HCT116 (cell line): ENCODE results near the gene RIMS4. TPM values are rescaled to one million over a fixed set of nuclear protein-coding genes. Genes with fewer than 3 reads are reported as not detected.

Experiments used
- ATAC-seq: fragments of 200-7000 bp; cut with Tn5 transposase; 2 replicates; pipeline ENCODE4 v1.9.1; 2020; ENCODE audit warnings: mild to moderate bottlenecking, moderate library complexity
- BruUV-seq: library from RNA; stranded (reverse); fragments of 400-500 nt; replicated peaks from 2 replicates; lab custom pipeline; 2021; lab: Mats Ljungman, UMichigan
- CTCF ChIA-PET: fragments of 300-600 bp; sonication (Branson Sonifier 250); formaldehyde crosslinking; loops from one replicate; lab custom pipeline; 2021; ENCODE audit warnings: antibody characterized with exemption; lab: Charles Lee
- POLR2A ChIA-PET: fragments of 300-600, 350-600 bp; sonication (Branson Sonifier 250); formaldehyde crosslinking; loops from one replicate; lab custom pipeline; 2021; ENCODE audit warnings: antibody characterized with exemption; lab: Charles Lee
- RAD21 ChIA-PET, 2 experiments: fragments of 300-600 bp; sonication (Branson Sonifier 250); formaldehyde crosslinking; loops; one replicate each; lab custom pipeline; 2023; ENCODE audit warnings: low total read pairs in 2 of 2; ENCODE audit not compliant: uncharacterized antibody in 2 of 2, unreplicated experiment in 2 of 2, low non-redundant PET in 1 of 2; lab: Charles Lee
- DNase-seq: peaks from one replicate; pipeline ENCODE4 v3.0.0-alpha.2; 2010; ENCODE audit warnings: low read depth, low spot score
- H2AFZ ChIP-seq: fragments of 200-600 bp; shearing (Covaris generic), sonication (generic); 2 replicates; pipeline ENCODE4 v1.6.1; 2017; ENCODE audit warnings: low read depth, mixed run types, mixed read lengths, antibody characterized with exemption, low read length; ENCODE audit not compliant: poor library complexity, severe bottlenecking
- H3K27ac ChIP-seq: 2 replicates; pipeline ENCODE4 v1.5.1; 2012; ENCODE audit warnings: low read depth, low read length
- H3K27me3 ChIP-seq: fragments of 200-600 bp; sonication (generic); 2 replicates; pipeline ENCODE4 v1.6.1; 2016; ENCODE audit warnings: mixed run types, low read length, mixed read lengths; ENCODE audit not compliant: insufficient read depth
- H3K36me3 ChIP-seq, 2 experiments: fragments of 200-500 bp in 1 of 2; fragments of 200-600 bp in 1 of 2; sonication (Bioruptor generic) in 1 of 2; sonication (generic) in 1 of 2; 2 replicates each; pipeline versions ENCODE4 v1.5.1 to v1.6.1; 2014 to 2016; ENCODE audit warnings: low read length in 2 of 2, inconsistent platforms in 1 of 2, mixed read lengths in 1 of 2, mixed run types in 1 of 2; ENCODE audit not compliant: insufficient read depth in 2 of 2, control insufficient read depth in 1 of 2
- H3K4me1 ChIP-seq, 2 experiments: fragments of 200-600 bp in 1 of 2; sonication (generic) in 1 of 2; 2 replicates each; pipeline versions ENCODE4 v1.5.1 to v1.6.1; 2012 to 2017; ENCODE audit warnings: low read length in 2 of 2, inconsistent platforms in 1 of 2, mild to moderate bottlenecking in 1 of 2, mixed read lengths in 1 of 2, mixed run types in 1 of 2, moderate library complexity in 1 of 2; ENCODE audit not compliant: insufficient read depth in 2 of 2, control insufficient read depth in 1 of 2
- H3K4me2 ChIP-seq: fragments of 200-600 bp; sonication (generic); 2 replicates; pipeline ENCODE4 v1.6.1; 2017; ENCODE audit warnings: mixed run types, low read length, mixed read lengths
- H3K4me3 ChIP-seq, 2 experiments: fragments of 200-600 bp in 1 of 2; sonication (generic) in 1 of 2; replicated peaks in 1 of 2; 2 replicates each; pipeline ENCODE4 v1.5.1; 2011 to 2016; ENCODE audit warnings: low read length in 2 of 2, control low read depth in 1 of 2, low read depth in 1 of 2, mild to moderate bottlenecking in 1 of 2, mixed read lengths in 1 of 2, mixed run types in 1 of 2
- H3K79me2 ChIP-seq: fragments of 200-600 bp; sonication (generic); 2 replicates; pipeline ENCODE4 v1.6.1; 2017; ENCODE audit warnings: mild to moderate bottlenecking, mixed run types, low read length, moderate library complexity, mixed read lengths; ENCODE audit not compliant: insufficient read depth
- H3K9ac ChIP-seq: fragments of 200-600 bp; sonication (generic); 2 replicates; pipeline ENCODE4 v1.6.1; 2016; ENCODE audit warnings: low read length, mixed read lengths
- H3K9me2 ChIP-seq: fragments of 200-600 bp; sonication (generic), shearing (Covaris generic); 2 replicates; pipeline ENCODE4 v1.6.1; 2017; ENCODE audit warnings: mixed run types, mild to moderate bottlenecking, moderate library complexity; ENCODE audit not compliant: insufficient read depth
- H3K9me3 ChIP-seq, 2 experiments: fragments of 200-500 bp in 1 of 2; fragments of 200-600 bp in 1 of 2; sonication (Bioruptor generic) in 1 of 2; sonication (generic) in 1 of 2; 2 replicates each; pipeline ENCODE4 v1.6.1; 2014 to 2017; ENCODE audit warnings: low read length in 2 of 2, mixed read lengths in 2 of 2, inconsistent platforms in 1 of 2, low read depth in 1 of 2, mild to moderate bottlenecking in 1 of 2, mixed run types in 1 of 2, moderate library complexity in 1 of 2; ENCODE audit not compliant: control insufficient read depth in 1 of 2, insufficient read depth in 1 of 2
- H4K20me1 ChIP-seq: fragments of 200-600 bp; sonication (generic), shearing (Covaris generic); 2 replicates; pipeline ENCODE4 v1.6.1; 2017; ENCODE audit warnings: mixed run types, mild to moderate bottlenecking, moderate library complexity; ENCODE audit not compliant: insufficient read depth
- EGR1 ChIP-seq: IDR thresholded peaks from 2 replicates; pipeline ENCODE4 v1.6.1; 2012; ENCODE audit warnings: low read depth
- FOSL1 ChIP-seq: IDR thresholded peaks from 2 replicates; pipeline ENCODE4 v1.6.1; 2012; ENCODE audit warnings: low read depth
- JUND ChIP-seq: IDR thresholded peaks from 2 replicates; pipeline ENCODE4 v1.6.1; 2012
- SIN3A ChIP-seq: IDR thresholded peaks from 2 replicates; pipeline ENCODE4 v1.6.1; 2012; ENCODE audit warnings: low read depth
- SP1 ChIP-seq: IDR thresholded peaks from 2 replicates; pipeline ENCODE4 v1.6.1; 2012; ENCODE audit warnings: low read depth
- TCF7L2 ChIP-seq: IDR thresholded peaks from 2 replicates; pipeline ENCODE4 v1.7.0; 2011; ENCODE audit warnings: borderline replicate concordance, inconsistent platforms; ENCODE audit not compliant: insufficient read depth, insufficient read length; ENCODE audit errors: extremely low read depth
- YY1 ChIP-seq: IDR thresholded peaks from 2 replicates; pipeline ENCODE4 v1.6.1; 2011; ENCODE audit warnings: low read length, low read depth, moderate library complexity, mild to moderate bottlenecking; ENCODE audit not compliant: insufficient replicate concordance; ENCODE audit errors: extremely low read depth
- ZFX ChIP-seq: fragments of 450-650 bp; IDR thresholded peaks from 2 replicates; pipeline ENCODE4 v1.6.1; 2017
- intact Hi-C: fragments of 100-400 bp; cut with micrococcal nuclease; formaldehyde crosslinking; loops from 2 replicates; pipeline ENCODE4 v1.10.0; 2022
- total RNA-seq: library from RNA; stranded (reverse); gene quantifications from one replicate; pipeline ENCODE4 v1.2.1, GENCODE V29; 2021; ENCODE audit not compliant: unreplicated experiment
- TF ChIP-seq, protein P1 (sequence below): IDR thresholded peaks from 2 replicates; pipeline ENCODE4 v1.6.1; 2011; ENCODE audit warnings: mild to moderate bottlenecking, low read length, moderate library complexity; ENCODE audit not compliant: insufficient replicate concordance; ENCODE audit errors: extremely low read depth
- TF ChIP-seq, protein P2 (sequence below): IDR thresholded peaks from 2 replicates; pipeline ENCODE4 v1.6.1; 2012
- TF ChIP-seq, protein P3 (sequence below): IDR thresholded peaks from 2 replicates; pipeline ENCODE4 v1.6.1; 2012; ENCODE audit warnings: low read depth

RIMS4 gene
- total RNA-seq, 1 experiment from 2014 or later = 0.05 TPM

DNA sequence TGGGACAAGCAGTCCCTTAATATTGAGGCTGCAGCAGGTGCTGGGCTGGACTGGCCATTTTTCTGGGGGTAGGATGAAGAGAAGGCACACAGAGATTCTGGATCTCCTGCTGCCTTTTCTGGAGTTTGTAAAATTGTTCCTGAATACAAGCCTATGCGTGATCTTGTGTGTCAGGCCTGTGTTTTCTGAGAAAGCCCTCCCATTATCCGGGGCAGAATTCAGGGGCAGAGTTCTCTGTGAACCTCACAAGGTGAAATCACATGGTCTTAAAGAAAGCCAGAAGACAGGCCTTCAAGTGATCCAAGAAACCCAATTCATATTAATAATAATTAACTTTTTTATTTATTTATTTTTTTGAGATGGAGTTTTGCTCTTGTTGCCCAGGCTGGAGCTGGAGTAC, 82.7 kb downstream of the RIMS4 start:
- CTCF ChIA-PET = no interaction called here
- H3K79me2 ChIP-seq = no peaks in the 10 kb centered on the region
- H3K4me1 ChIP-seq = peaks cover 32 to 37% of the 10 kb centered on the region in 2 experiments
- no peaks in the 10 kb centered on the region for H3K9me2 ChIP-seq
- no peak overlapping the region for H3K4me3 ChIP-seq
- no peak overlapping the region for H2AFZ ChIP-seq
- H3K4me2 ChIP-seq = no peak overlapping the region
- no peak overlapping the region for H3K27ac ChIP-seq
- DNase-seq (no peak), ATAC-seq (no peak)
- intact Hi-C loops = loop anchor here (5.0 kb wide), 1 partner anchor 515 kb away; the partner anchor contains the start of gene OSER1
- H3K9me3 ChIP-seq = no peaks in the 10 kb centered on the region
- H3K9ac ChIP-seq = no peak overlapping the region
- H3K27me3 ChIP-seq = no peaks in the 10 kb centered on the region
- H4K20me1 ChIP-seq = no peaks in the 10 kb centered on the region
- H3K36me3 ChIP-seq = no peaks in the 10 kb centered on the region
- RAD21 ChIA-PET = no interaction called here
- POLR2A ChIA-PET = no interaction called here
- BruUV-seq = no TSS peak
- TF ChIP-seq SP1 = no peak
- TF ChIP-seq YY1 = no peak
- TF ChIP-seq ZFX = no peak
- TF ChIP-seq EGR1 = no peak
- no peak for TF ChIP-seq JUND
- TF ChIP-seq, protein P1, sequence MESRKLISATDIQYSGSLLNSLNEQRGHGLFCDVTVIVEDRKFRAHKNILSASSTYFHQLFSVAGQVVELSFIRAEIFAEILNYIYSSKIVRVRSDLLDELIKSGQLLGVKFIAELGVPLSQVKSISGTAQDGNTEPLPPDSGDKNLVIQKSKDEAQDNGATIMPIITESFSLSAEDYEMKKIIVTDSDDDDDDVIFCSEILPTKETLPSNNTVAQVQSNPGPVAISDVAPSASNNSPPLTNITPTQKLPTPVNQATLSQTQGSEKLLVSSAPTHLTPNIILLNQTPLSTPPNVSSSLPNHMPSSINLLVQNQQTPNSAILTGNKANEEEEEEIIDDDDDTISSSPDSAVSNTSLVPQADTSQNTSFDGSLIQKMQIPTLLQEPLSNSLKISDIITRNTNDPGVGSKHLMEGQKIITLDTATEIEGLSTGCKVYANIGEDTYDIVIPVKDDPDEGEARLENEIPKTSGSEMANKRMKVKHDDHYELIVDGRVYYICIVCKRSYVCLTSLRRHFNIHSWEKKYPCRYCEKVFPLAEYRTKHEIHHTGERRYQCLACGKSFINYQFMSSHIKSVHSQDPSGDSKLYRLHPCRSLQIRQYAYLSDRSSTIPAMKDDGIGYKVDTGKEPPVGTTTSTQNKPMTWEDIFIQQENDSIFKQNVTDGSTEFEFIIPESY = no peak
- TF ChIP-seq FOSL1 = no peak
- TF ChIP-seq SIN3A = no peak
- TF ChIP-seq, protein P2, sequence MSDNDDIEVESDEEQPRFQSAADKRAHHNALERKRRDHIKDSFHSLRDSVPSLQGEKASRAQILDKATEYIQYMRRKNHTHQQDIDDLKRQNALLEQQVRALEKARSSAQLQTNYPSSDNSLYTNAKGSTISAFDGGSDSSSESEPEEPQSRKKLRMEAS = no peak
- TF ChIP-seq TCF7L2 = no peak
- TF ChIP-seq, protein P3, sequence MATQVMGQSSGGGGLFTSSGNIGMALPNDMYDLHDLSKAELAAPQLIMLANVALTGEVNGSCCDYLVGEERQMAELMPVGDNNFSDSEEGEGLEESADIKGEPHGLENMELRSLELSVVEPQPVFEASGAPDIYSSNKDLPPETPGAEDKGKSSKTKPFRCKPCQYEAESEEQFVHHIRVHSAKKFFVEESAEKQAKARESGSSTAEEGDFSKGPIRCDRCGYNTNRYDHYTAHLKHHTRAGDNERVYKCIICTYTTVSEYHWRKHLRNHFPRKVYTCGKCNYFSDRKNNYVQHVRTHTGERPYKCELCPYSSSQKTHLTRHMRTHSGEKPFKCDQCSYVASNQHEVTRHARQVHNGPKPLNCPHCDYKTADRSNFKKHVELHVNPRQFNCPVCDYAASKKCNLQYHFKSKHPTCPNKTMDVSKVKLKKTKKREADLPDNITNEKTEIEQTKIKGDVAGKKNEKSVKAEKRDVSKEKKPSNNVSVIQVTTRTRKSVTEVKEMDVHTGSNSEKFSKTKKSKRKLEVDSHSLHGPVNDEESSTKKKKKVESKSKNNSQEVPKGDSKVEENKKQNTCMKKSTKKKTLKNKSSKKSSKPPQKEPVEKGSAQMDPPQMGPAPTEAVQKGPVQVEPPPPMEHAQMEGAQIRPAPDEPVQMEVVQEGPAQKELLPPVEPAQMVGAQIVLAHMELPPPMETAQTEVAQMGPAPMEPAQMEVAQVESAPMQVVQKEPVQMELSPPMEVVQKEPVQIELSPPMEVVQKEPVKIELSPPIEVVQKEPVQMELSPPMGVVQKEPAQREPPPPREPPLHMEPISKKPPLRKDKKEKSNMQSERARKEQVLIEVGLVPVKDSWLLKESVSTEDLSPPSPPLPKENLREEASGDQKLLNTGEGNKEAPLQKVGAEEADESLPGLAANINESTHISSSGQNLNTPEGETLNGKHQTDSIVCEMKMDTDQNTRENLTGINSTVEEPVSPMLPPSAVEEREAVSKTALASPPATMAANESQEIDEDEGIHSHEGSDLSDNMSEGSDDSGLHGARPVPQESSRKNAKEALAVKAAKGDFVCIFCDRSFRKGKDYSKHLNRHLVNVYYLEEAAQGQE = no peak
